NCI-H2029 treated with DMSO at 0.1 percent for 48 hours (cell line): ENCODE results near the gene RIPOR1.
"Not testable (repeated sequence)": the region's sequence is repeated elsewhere in the genome, so short reads cannot be mapped to it uniquely, and the experiment has no call there.

Experiments
- DNase-seq: peaks from one replicate; lab custom pipeline; 2025; lab: John Stamatoyannopoulos, UW

RIPOR1 gene

DNA sequence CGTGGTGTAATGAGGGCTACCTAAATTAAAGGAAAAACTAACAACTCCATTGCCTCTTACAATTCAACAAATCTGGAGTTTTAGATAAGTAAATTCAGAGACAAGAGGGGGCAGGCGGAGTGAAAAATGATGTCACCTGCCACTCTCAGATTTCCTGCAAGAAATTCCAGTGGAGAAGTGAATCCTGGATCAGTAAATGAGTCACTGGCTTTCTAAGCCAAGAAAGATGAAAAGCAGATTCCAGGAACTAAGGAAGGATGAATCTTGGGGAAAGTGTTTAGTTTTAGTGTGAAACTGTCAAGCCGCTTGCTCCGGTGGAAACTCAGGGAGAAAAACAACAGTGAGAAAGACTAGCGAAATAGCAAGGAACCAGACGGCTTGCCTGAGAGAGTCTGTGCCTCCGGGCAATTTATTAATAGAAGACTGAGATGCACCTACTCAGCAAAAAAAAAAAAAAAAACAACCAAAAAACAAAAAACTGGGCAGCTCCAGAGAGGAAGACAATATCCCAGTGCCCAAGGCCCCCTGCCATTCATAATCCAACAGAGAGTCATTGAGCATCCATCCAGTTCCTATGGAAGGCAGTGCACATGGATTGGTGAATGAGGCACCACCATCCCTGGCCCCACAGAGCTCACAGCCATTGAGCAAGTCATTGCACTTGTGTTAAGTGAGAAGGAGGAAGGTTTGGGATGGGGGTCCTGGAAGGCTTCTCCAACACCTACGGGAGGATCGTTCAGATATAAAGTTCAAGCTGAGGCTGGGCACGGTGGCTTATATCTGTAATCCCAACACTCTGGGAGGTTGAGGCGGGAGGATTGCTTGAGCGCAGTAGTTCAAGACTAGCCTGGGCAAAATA, 12.1 kb upstream of the RIPOR1 start:
- DNase-seq = no peak

DNA sequence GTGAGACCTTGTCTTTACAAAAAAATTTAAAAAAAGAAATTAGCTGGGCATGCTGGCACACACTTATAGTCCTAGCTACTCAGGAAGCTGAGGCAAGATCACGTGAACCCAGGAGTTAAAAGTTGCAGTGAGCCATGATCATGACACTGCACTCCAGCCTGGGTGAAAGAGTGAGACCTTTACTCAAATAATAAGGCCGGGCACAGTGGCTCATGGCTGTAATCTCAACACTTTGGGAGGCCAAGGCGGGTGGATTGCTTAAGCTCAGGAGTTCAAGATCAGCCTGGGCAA, 11.5 kb upstream of the RIPOR1 start:
- DNase-seq = no peak

DNA sequence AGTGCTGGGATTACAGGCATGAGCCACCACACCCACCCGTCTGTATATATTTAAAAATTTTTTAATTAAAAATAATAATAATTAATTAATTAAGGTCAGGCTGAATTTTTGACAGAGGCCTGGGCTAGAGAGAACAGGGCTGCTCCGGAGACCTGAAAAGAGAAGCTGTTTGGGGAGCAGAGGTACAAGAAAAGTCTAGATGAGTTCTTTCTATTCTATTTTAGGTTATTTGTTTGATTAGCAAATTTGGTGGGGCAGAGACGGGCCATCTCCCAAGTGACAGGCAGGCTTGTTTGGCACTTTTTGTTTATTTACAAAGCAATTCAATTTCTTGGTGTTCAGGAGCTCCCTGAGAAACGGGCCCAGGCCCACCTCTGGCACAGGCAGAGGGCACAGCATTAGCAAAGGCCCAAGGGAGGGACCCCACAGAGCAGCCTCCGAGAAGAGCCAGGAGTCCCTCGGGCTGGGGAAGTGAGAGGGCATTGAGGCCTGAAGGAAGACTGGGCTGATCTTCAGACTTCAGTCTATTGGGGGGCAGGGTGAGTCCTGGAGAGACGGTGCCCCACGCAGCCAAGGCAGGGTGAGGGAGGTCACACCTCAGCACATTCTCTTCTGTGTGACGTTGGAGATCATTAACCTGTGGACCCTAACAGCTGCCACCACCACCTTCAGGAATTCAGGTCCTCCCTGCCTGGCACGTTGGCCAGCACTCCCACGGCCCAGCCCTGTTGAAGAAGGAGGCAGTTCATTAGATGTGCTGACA, 10.8 kb upstream of the RIPOR1 start:
- no peak for DNase-seq

DNA sequence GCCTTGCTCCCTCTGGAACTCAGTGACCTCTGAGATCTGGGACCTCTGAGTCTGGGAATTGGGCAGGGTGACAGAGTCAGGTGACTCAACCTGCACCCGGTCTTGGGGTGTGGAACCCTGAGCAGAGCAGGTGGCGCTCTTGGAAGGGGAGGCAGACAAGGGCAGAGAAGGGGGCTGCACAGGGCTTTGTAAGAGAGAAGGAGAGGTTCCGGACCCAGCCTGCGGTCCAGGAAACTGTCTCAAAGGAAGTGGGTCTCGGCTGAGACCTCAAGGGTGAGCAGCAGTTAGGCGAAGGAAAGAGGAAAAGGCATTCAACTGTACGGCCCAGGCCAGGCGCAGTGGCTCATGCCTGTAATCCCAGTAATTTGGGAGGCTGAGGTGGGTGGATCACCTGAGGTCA, 10.0 kb upstream of the RIPOR1 start:
- no peak for DNase-seq

DNA sequence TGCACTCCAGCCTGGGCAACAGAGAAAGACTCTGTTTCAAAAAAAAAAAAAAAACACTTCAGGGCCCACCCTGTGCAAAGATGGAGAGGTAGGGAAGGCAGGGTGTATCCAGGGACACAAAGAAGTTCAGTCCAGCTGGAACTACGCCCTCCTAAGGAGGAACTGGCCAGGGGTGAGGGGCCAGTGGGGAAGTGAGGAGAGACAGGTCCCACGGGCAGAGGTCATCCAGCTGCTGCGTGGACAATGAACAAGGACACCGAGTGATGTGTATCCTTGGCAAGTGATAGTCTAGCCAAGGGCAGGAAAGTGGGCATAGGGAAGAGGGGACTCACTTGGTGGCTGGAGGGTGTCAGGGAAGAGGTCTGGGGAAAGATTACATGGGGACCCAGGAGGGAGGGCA, 9.4 kb upstream of the RIPOR1 start:
- no peak for DNase-seq

DNA sequence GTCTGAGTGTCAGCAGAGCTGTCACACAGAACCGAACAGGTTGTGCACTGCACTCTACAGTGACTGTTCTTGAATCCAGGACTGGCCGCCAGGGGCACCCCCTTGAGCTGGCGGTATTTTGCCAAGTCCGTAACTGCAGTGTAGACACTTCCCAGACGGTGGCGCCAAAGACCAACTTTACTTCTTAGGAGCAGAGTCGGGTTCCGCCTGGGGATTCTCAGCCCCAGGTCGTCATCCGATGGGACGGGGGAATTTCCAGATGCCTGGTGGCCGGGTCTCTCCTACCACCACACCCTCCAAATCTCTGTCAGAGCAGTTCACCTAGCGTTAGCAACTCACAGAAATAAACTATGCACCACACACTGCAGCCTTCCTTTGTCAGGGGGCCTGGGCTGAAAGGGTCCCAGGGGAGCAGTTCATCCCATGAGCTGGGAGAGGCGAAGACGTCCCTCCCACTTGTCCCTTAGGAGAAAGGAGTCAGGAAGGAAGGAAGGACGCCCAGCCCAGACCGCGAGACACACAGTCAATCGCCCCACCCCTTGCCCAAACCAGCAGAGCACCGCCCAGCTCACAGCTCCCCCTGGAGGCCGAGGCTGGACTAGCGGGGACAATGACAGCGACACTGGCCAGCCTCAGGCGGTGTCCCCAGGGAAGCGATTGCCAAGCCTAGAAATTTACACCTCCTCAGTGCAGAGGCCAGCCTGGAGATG, 7.4 kb upstream of the RIPOR1 start:
- peak; percentile 22 for DNase-seq

DNA sequence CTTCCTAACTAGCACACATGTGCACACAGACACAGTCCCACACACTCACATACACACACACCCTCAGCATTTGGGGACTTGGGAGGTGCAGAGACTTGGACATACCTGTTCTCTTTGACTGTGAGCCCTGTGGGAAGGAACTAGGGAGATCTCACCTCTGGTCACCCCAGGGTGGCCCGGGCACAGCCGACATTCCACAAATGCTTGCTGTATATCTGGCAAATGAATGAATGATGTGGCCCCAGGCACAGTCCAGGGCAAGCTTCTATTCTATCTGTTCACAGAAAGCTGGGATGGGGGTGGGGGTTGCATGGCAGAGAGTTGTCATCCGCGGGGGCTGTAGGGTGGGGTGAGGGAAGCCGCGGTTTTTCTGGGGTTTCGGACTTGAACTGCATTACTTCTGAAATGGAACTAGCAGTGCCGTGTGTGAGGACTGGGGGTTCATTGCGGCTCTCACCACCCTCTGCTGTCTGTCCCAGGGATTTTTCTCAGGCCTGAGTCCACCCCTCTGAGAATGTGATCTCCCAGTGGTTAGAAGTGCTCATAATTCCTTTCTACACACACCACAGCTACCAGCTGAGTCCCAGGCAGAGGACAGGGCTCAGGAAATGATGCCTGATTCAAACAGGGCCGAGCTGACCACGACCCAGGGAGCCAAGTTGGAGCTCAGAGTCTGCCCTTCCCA, 3.3 kb upstream of the RIPOR1 start:
- no peak for DNase-seq

DNA sequence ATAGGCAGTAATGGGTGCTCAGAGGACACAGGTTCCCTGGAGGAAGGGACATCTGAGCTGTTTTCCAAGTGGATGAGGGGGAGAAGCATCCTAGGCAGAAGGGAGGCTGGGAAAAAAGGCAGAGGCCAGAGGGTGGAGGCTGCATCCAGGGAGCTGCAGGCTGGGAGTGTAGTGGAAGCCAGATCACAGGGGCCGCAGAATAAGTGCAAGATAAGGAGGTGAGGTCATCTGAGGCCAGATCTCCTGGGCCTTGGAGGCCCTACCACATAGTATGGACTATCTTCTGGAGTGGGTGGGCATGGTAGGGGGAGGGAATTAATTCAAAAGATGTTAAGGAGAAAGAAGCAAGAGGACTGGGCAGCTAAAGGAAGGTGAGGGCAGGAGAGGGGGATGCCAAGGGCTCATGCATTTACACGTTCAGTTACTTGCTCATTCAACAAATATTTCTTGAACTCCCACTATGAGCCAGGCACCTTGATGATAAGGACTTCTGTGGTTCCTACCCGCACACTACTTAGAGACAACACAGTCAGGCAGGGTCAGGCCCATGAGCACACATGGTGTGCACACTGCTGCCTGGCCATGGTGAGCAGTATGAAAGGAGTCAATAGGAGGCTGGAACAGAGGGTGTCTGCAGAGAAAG, 2.4 kb upstream of the RIPOR1 start:
- no peak for DNase-seq

DNA sequence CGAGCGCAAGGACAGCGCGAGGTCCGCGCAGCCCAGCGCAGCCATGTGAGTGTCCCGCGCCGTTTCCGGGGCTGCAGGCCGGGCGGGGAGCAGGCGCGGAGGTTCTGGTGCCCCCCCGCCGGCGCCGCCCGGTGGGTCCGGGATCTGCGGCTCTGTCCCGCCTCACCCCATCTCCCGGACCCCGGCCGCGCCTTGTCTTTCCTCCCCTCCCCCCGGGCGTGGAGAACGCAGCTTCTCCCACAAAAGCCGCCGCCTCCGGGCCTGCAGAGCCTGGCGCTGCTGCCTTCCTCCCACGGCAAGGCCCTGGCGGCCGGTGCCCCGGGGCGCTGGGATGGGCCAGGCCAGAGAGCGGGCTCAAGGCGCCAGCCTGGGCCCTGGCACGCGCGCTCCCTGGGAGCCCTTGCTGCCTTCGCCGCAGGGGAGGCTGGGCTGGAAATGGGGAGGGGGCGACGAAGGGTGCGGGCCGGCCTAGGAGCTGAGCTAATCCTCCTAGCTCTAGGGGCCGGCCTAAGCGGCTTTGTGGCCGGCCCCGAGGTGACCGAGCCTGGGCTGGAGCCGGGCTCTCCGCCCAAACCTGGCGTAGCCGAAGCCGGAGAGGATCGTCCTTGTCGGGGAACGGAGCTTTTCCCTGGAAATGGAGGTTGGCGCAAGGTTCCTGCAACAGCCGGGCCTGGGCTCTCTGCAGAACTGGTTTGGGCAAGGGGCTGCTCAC, 397 bp downstream of the RIPOR1 start:
- no peak for DNase-seq

DNA sequence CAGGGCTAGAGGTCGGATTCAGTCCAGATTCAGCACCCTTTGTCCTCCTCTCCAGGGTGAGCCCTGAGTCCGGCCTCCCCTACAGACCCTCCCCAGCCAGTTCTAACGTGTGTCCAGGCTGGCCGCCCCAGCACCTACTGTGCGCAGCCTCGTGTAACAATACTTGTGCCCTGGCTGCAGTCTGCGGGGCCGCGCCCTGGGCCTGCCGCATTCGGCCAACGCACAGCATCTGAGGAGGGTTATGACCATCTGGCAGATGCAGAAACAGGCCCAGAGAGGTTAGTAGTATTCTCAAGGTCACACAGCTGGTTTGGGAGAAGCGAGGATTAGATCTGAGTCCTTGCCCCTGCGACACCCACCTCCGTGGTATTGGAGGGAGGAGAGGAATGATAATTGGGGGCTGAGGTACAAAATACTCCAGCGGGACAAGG, 968 bp downstream of the RIPOR1 start:
- DNase-seq = no peak

DNA sequence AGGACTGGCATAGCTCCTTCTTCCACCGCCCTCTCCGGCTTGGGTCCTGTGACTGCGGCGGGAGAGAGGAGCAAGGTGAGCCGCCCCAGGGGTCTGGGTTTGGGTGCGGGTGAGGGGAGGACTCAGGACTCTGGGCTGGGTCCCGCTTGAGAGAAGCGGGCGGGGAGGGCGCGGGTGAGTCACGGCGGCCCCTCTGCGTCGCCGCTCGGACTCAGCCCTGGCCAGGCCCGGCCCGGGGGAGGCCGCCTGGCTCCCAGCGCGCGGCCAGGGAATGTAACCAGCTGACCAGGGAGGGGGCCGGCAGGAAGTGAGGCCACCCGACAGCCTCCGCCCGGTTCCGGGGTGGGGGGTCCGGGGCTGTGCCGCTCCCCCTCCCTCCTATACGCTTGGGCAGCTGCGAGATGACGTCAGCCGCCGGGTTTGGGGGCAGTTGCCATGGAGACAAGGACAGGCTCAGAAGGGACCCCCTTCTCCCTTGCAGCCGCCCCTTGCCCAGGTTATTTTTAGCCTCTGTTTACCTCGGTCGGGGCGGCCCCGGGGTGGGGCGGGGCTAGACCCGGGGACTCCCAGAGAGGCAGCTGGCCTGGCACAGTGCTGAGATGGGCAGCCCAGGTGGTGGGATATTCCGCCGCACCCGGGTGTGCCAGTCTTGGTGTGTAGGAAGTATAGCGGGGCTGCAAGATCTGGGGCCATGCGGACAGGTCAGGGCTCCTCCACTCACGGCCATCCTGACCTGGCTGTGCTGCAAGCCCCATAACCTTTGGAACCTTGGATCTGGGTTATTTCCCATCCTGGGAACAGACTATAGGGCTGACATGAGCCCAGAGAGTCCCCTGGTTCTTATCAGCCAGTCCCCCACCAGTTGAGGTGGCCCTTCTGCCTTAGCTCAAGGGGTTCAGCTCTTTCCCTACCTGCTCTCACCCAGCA, 1.6 kb downstream of the RIPOR1 start:
- no peak for DNase-seq

DNA sequence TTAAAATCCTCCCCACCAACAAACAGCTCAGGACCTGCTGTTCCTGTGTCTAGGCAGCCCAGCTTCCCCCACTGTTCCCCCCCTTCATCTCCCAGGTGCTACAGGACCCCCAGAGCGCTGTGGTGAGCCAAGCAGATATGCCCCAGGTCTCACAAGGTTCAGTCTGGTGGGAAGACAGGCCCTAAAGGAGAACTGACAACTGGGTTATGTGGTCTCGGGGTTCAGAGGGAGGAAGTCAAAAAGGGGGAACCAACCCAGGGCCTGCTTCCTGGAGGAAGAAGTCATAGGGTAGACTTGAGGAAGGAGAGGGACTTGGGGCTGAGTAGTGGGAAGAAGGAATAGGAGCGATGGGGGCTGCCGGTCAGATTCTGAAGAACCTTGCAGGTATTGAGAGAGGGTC, 2.6 kb downstream of the RIPOR1 start:
- no peak for DNase-seq

DNA sequence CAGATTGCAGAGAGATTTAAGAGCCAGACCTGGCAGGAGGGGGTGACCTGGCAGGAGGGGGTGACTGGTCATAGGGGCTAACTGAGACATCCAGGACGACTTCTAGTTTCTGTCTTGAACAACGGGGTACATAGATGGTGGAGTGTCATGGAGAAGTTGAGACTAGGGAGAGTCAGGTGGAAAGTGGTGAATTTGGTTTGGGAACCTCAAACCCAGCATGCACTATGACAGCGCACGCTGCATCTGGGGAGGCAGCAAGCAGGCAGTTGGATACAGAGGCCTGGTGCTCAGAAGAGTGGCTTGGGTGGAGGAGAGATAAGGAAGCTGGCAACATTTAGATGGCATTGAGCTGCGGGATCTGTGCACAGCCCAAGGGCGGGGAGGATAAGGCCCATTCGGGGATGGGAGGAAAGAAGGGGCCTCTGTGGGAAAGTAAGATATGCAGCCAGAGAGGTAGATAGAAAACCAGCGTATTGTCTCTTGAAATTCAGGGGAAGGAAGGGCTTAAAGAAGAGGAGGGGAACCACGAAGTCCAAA, 4.5 kb downstream of the RIPOR1 start:
- no peak for DNase-seq

DNA sequence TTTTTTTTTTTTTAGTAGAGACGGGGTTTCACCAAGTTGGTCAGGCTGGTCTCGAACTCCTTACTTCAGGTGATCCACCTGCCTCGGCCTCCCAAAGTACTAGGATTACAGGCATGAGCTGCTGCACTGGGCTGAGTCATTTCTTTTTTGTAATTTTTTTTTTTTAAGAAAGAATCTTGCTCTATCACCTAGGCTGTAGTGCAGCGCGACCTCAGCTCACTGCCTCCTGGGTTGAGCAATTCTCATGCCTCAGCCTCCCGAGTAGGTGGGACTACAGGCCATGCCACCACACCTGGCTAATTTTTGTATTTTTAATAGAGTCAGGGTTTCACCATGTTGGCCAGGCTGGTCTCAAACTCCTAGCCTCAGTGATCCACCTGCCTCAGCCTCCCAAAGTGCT, 5.4 kb downstream of the RIPOR1 start:
- not testable (repeated sequence) for DNase-seq

DNA sequence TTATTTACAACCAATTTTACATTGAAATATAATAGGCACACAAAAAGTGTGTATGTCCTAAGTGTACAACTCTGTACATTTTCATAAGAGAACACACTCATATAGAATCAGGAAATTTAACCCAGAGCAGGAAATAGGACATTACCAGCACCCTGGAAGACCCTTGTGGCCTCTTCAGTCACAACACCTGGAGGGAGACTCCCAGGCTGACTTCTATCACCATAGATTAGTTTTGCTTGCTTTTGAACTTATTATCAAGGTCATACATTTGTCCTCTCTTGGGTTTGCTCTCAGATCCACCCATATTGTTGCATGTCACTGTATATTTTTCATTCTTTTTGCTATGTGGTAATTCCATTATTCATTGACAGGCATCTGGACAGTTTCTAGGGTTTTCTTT, 5.8 kb downstream of the RIPOR1 start:
- DNase-seq = no peak

DNA sequence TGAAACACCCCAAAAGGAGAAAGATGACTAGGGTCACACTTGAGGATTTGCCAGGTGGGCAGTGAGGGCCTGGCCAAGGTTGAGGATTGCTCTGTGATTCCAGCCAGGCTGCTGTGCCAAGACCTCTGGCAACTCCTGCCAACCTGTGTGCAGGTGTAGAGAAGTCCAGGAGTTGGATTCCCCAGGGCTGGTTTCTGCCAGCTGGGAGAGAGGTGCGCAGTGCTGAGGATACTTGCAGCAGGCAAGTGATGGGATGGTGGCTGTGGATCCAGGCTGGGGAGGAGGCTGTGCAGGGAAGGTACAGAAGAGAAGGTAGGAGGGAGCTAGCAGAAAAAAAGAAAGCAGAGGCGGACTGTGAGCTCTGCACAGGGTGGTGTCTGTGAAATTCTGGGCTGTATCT, 6.6 kb downstream of the RIPOR1 start:
- no peak for DNase-seq

DNA sequence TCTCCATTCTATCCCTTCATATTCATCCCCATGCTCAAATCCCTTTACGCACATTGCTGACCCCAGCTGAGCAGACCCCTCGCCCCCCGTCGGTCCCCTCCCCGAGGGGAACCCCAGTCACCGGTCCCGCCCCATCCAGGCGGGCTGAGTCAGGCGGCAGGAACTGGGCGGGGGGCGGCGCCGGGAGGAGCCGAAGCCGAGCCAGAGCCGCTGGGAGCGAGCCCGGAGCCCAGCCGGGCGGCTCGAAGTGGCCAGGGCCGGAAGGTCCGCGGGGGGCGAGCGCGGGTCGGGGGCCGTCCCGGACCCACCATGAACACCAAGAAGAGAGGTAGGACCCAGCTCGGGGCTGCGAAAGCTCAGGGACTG, 8.6 kb downstream of the RIPOR1 start:
- DNase-seq = no peak

DNA sequence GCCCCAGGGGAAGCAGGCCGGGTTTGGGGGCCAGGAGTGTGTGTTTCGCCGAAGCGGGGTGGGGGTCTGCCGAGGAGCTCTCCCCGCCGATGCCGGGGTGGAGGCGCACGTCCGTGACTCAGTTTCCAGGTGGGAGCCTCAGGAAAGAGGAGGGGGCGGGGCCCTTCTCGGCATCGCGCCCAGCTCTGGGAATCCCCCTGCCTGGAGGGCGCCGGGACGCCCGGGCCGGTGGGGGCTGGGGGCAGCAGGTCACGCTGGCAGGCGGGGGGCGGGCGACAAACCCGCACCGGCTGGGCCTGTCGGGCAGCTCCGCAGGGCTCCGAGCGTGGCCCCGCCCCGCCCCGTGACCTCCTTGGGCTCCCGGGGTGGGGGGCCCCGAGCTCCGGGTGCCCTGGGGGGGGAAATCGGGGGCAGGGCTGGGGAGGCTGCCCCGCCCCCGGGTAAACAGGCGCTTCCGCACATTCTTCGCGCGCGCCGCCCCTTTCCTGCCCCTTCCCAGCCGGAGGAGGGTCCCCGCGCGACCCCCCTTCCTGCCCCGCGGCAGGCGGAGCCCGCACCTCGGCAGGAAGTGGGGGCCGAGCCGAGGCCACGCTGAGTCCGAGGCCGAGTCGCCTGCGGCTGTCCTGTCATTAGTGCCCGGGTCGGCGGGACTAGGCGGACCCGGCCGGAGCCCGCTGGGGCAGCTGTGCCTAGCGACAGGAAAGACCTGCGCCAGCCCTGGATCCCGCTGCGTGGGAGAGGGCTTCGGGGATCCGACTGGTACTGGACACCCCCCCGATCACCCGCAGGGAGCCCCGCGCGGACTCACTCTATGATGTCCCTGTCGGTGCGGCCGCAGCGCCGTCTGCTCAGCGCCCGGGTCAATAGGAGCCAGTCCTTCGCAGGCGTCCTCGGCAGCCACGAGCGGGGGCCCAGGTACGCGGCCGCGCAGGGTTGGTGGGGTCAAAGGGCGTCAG, 9.3 kb downstream of the RIPOR1 start:
- DNase-seq = no peak

DNA sequence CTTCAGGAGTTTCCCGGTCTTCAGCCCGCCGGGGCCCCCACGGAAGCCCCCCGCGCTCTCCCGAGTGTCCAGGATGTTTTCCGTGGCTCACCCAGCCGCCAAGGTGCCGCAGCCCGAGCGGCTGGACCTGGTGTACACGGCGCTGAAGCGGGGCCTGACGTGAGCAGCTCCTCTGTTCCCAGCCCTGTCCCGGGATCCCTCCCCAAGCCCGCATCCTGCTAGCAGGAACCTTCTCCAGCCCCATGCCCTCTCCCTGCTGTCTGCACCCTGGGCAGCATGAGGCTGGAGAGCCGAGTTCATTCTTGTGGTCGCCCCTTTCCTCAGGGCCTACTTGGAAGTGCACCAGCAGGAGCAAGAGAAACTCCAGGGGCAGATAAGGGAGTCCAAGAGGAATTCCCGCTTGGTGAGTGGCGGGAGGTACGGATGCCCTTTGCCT, 10.1 kb downstream of the RIPOR1 start:
- no peak for DNase-seq
